COLO668 (cell line): ENCODE measurements around the gene UBE2H.
"Not testable (repeated sequence)": the region's sequence is repeated elsewhere in the genome, so short reads cannot be mapped to it uniquely, and the experiment has no call there.

Experiments used
- DNase-seq: peaks from one replicate; lab custom pipeline; 2025; ENCODE audit not compliant: unreplicated experiment; lab: John Stamatoyannopoulos, UW

UBE2H gene

GRCh38 chr7:129909669-129910068 is 43.1 kb downstream of the UBE2H start:
- no peak for DNase-seq

GRCh38 chr7:129908181-129908580 is 44.6 kb downstream of the UBE2H start:
- no peak for DNase-seq

- no peak for DNase-seq
These were observed 45.5 kb downstream of the UBE2H start for GRCh38 chr7:129907122-129907736.

GRCh38 chr7:129906700-129907099 is 46.1 kb downstream of the UBE2H start:
- no peak for DNase-seq

- DNase-seq = no peak
These were observed 48.8 kb downstream of the UBE2H start for GRCh38 chr7:129903935-129904334.

- DNase-seq = no peak
These were observed 49.9 kb downstream of the UBE2H start for GRCh38 chr7:129902788-129903422.

GRCh38 chr7:129898502-129899160 is 54.1 kb downstream of the UBE2H start:
- no peak for DNase-seq

GRCh38 chr7:129898007-129898406 is 54.8 kb downstream of the UBE2H start:
- no peak for DNase-seq

GRCh38 chr7:129896568-129897382 is 56.0 kb downstream of the UBE2H start:
- no peak for DNase-seq

GRCh38 chr7:129894184-129894583 is 58.6 kb downstream of the UBE2H start:
- DNase-seq = not testable (repeated sequence)

GRCh38 chr7:129890090-129890489 is 62.7 kb downstream of the UBE2H start:
- no peak for DNase-seq

GRCh38 chr7:129889133-129889844 is 63.5 kb downstream of the UBE2H start:
- no peak for DNase-seq

GRCh38 chr7:129887865-129888264 is 64.9 kb downstream of the UBE2H start:
- no peak for DNase-seq

- DNase-seq = no peak
These were observed 66.0 kb downstream of the UBE2H start for GRCh38 chr7:129886818-129887186.

- no peak for DNase-seq
These were observed 66.5 kb downstream of the UBE2H start for GRCh38 chr7:129886167-129886817.

GRCh38 chr7:129884495-129884894 is 68.3 kb downstream of the UBE2H start:
- DNase-seq = no peak

- DNase-seq = no peak
These were observed 69.6 kb downstream of the UBE2H start for GRCh38 chr7:129883151-129883550.

- no peak for DNase-seq
These were observed 70.2 kb downstream of the UBE2H start for GRCh38 chr7:129882531-129882930.

- DNase-seq = no peak
These were observed 75.5 kb downstream of the UBE2H start for GRCh38 chr7:129877146-129877792.
